Tibial nerve (tissue), 3 donors: ENCODE data around the gene ZNF521.

ENCODE experiments used
- POLR2A ChIP-seq, 2 donors: fragments of 450-650 bp; IDR thresholded peaks; one replicate each; pipeline ENCODE4 v1.6.1; 2017; ENCODE audit warnings: antibody characterized with exemption in 2 of 2, mild to moderate bottlenecking in 2 of 2, moderate library complexity in 2 of 2
- TF ChIP-seq, protein P1 (sequence below), 5 experiments: fragments of 200-600 bp in 3 of 5; fragments of 450-650 bp in 2 of 5; sonication (generic) in 3 of 5; IDR thresholded peaks; one replicate each; pipeline ENCODE4 v1.5.1; 2016 to 2019; ENCODE audit warnings: antibody characterized with exemption in 5 of 5, mild to moderate bottlenecking in 3 of 5, moderate library complexity in 2 of 5

DNA sequence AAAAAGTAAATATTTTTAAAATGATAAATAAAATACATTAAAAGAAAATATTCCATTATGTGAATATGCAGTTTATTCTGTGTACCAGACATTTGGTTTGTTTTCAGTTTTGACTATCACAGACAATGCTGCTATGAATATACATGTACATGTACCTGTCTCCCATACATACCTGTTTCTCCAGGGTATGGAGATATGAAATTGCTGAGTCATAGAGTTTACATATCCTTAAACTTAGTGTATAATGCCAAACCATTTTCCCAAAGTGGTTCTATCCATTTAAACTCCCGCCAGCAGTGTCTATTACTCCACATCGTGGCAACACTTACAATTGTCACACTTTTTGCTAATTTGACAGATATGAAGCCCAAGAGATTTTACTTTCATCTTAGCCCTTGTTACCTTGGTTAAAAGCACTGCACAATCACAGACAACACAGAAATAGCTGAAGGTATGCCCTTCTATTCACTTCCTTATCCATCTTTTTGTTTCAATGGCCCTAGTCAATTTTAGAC lies 56.3 kb downstream of the ZNF521 start:
- TF ChIP-seq, protein P1, sequence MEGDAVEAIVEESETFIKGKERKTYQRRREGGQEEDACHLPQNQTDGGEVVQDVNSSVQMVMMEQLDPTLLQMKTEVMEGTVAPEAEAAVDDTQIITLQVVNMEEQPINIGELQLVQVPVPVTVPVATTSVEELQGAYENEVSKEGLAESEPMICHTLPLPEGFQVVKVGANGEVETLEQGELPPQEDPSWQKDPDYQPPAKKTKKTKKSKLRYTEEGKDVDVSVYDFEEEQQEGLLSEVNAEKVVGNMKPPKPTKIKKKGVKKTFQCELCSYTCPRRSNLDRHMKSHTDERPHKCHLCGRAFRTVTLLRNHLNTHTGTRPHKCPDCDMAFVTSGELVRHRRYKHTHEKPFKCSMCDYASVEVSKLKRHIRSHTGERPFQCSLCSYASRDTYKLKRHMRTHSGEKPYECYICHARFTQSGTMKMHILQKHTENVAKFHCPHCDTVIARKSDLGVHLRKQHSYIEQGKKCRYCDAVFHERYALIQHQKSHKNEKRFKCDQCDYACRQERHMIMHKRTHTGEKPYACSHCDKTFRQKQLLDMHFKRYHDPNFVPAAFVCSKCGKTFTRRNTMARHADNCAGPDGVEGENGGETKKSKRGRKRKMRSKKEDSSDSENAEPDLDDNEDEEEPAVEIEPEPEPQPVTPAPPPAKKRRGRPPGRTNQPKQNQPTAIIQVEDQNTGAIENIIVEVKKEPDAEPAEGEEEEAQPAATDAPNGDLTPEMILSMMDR (IDR thresholded peaks at IDR 0.05) = no peak
- TF ChIP-seq POLR2A (IDR thresholded peaks at IDR 0.05) = no peak
